T-helper 9 cell (primary cell): ENCODE results near the gene FUBP1.
A peak's percentile ranks its signal among the peaks of the same experiment; 100 is the strongest.
"Not testable (repeated sequence)": the region's sequence is repeated elsewhere in the genome, so short reads cannot be mapped to it uniquely, and the experiment has no call there.

Experiments used
- DNase-seq: peaks from one replicate; pipeline ENCODE4 v3.0.0-alpha.2; 2020

FUBP1 gene

GRCh38 chr1:77986810-77987209 lies 7.9 kb upstream of the FUBP1 start:
- DNase-seq, result no peak

GRCh38 chr1:77984629-77985028 lies 5.8 kb upstream of the FUBP1 start:
- DNase-seq, result no peak

- no peak for DNase-seq
Measured at GRCh38 chr1:77983997-77984355, 5.1 kb upstream of the FUBP1 start.

- DNase-seq, result not testable (repeated sequence)
Measured at GRCh38 chr1:77983352-77983996, 4.6 kb upstream of the FUBP1 start.

GRCh38 chr1:77978293-77978968 lies 441 bp downstream of the FUBP1 start:
- peak; percentile 56 for DNase-seq

- DNase-seq, result no peak
Measured at GRCh38 chr1:77977989-77978292, 931 bp downstream of the FUBP1 start.

GRCh38 chr1:77976433-77977076 lies 2.3 kb downstream of the FUBP1 start:
- DNase-seq, result no peak

GRCh38 chr1:77975907-77976306 lies 3.0 kb downstream of the FUBP1 start:
- DNase-seq, result no peak

- no peak for DNase-seq
Measured at GRCh38 chr1:77975386-77975785, 3.5 kb downstream of the FUBP1 start.

- DNase-seq, result no peak
Measured at GRCh38 chr1:77972080-77972479, 6.8 kb downstream of the FUBP1 start.

GRCh38 chr1:77970192-77970591 lies 8.7 kb downstream of the FUBP1 start:
- DNase-seq, result no peak

GRCh38 chr1:77966291-77966690 lies 12.6 kb downstream of the FUBP1 start:
- no peak for DNase-seq

GRCh38 chr1:77961392-77961791 lies 17.5 kb downstream of the FUBP1 start:
- no peak for DNase-seq

- no peak for DNase-seq
Measured at GRCh38 chr1:77958850-77959249, 20.0 kb downstream of the FUBP1 start.

- no peak for DNase-seq
Measured at GRCh38 chr1:77958391-77958790, 20.5 kb downstream of the FUBP1 start.

GRCh38 chr1:77956464-77956863 lies 22.4 kb downstream of the FUBP1 start:
- DNase-seq, result no peak

- DNase-seq, result no peak
Measured at GRCh38 chr1:77955709-77956108, 23.2 kb downstream of the FUBP1 start.

GRCh38 chr1:77954521-77954920 lies 24.4 kb downstream of the FUBP1 start:
- DNase-seq, result no peak

- DNase-seq, result no peak
Measured at GRCh38 chr1:77953907-77954306, 25.0 kb downstream of the FUBP1 start.

- DNase-seq, result no peak
Measured at GRCh38 chr1:77951328-77951727, 27.5 kb downstream of the FUBP1 start.

GRCh38 chr1:77950873-77951272 lies 28.0 kb downstream of the FUBP1 start:
- DNase-seq, result no peak

- no peak for DNase-seq
Measured at GRCh38 chr1:77948841-77949424, 29.9 kb downstream of the FUBP1 start.

- DNase-seq, result no peak
Measured at GRCh38 chr1:77945345-77945744, 33.5 kb downstream of the FUBP1 start.
